IPS-18a (cell line): ENCODE results near the gene TCIRG1.

Experiments used
- H3K27ac ChIP-seq: one replicate; pipeline ENCODE4 v1.5.1; 2013; ENCODE audit warnings: low read length
- H3K27me3 ChIP-seq: one replicate; pipeline ENCODE4 v1.6.1; 2013; ENCODE audit warnings: mild to moderate bottlenecking, low read length; ENCODE audit not compliant: control insufficient read depth, insufficient read depth
- H3K36me3 ChIP-seq: one replicate; pipeline ENCODE4 v1.6.1; 2013; ENCODE audit warnings: low read depth, low read length; ENCODE audit not compliant: control insufficient read depth
- H3K4me1 ChIP-seq: one replicate; pipeline ENCODE4 v1.6.1; 2013; ENCODE audit warnings: low read depth, low read length; ENCODE audit not compliant: control insufficient read depth
- H3K4me3 ChIP-seq: one replicate; pipeline ENCODE4 v1.5.1; 2013; ENCODE audit warnings: low read length
- H3K9ac ChIP-seq: one replicate; pipeline ENCODE4 v1.6.1; 2013; ENCODE audit warnings: mild to moderate bottlenecking, low read length, moderate library complexity
- H3K9me3 ChIP-seq: one replicate; pipeline ENCODE4 v1.6.1; 2013; ENCODE audit warnings: low read depth, low read length; ENCODE audit not compliant: control insufficient read depth

Gene TCIRG1

GRCh38 chr11:67998150-67999045 lies 40.4 kb upstream of the TCIRG1 start:
- H3K4me3 ChIP-seq = no peak overlapping the region
- no peak overlapping the region for H3K9ac ChIP-seq
- H3K27me3 ChIP-seq = peaks cover 6% of the 10 kb centered on the region
- H3K4me1 ChIP-seq = peaks cover 5% of the 10 kb centered on the region
- no peaks in the 10 kb centered on the region for H3K9me3 ChIP-seq
- H3K27ac ChIP-seq = no peak overlapping the region
- no peaks in the 10 kb centered on the region for H3K36me3 ChIP-seq

- Histone ChIP-seq H3K36me3 (no peaks in the 10 kb centered on the region), H3K27ac (no peak overlapping the region), H3K9me3 (no peaks in the 10 kb centered on the region), H3K4me3 (no peak overlapping the region), H3K4me1 (peaks cover 5% of the 10 kb centered on the region), H3K27me3 (peaks cover 6% of the 10 kb centered on the region), H3K9ac (no peak overlapping the region)
These were observed 39.6 kb upstream of the TCIRG1 start for GRCh38 chr11:67999201-67999629.

GRCh38 chr11:67999704-68000103 lies 39.1 kb upstream of the TCIRG1 start:
- H3K36me3 ChIP-seq = no peaks in the 10 kb centered on the region
- H3K9me3 ChIP-seq = no peaks in the 10 kb centered on the region
- H3K4me1 ChIP-seq = peaks cover 5% of the 10 kb centered on the region
- no peak overlapping the region for H3K9ac ChIP-seq
- H3K4me3 ChIP-seq = no peak overlapping the region
- peaks cover 6% of the 10 kb centered on the region for H3K27me3 ChIP-seq
- H3K27ac ChIP-seq = no peak overlapping the region

- H3K27me3 ChIP-seq = peaks cover 6% of the 10 kb centered on the region
- H3K4me3 ChIP-seq = no peak overlapping the region
- H3K9ac ChIP-seq = no peak overlapping the region
- H3K27ac ChIP-seq = no peak overlapping the region
- H3K36me3 ChIP-seq = no peaks in the 10 kb centered on the region
- H3K9me3 ChIP-seq = no peaks in the 10 kb centered on the region
- H3K4me1 ChIP-seq = no peaks in the 10 kb centered on the region
These were observed 36.3 kb upstream of the TCIRG1 start for GRCh38 chr11:68002575-68002937.

GRCh38 chr11:68002938-68003845 lies 35.6 kb upstream of the TCIRG1 start:
- Histone ChIP-seq H3K36me3 (no peaks in the 10 kb centered on the region), H3K27ac (no peak overlapping the region), H3K9ac (no peak overlapping the region), H3K4me3 (peak overlapping the region; percentile 34), H3K27me3 (peaks cover 6% of the 10 kb centered on the region), H3K4me1 (no peaks in the 10 kb centered on the region), H3K9me3 (no peaks in the 10 kb centered on the region)

GRCh38 chr11:68003846-68004550 lies 34.8 kb upstream of the TCIRG1 start, which contains the start of gene UNC93B1:
Gene UNC93B1, minus strand, starts transcription at chr11:68004097. Its CDS starts 54 bp downstream, at chr11:68004043.
- Histone ChIP-seq H3K4me1 (no peaks in the 10 kb centered on the region), H3K4me3 (peak within 1 kb of the TSS; percentile 34), H3K9ac (no peak within 1 kb of the TSS)

GRCh38 chr11:68004551-68005335 lies 34.1 kb upstream of the TCIRG1 start:
- peak overlapping the region; percentile 34 for H3K4me3 ChIP-seq
- no peak overlapping the region for H3K27ac ChIP-seq
- no peak overlapping the region for H3K9ac ChIP-seq
- peaks cover 6% of the 10 kb centered on the region for H3K27me3 ChIP-seq
- no peaks in the 10 kb centered on the region for H3K36me3 ChIP-seq
- no peaks in the 10 kb centered on the region for H3K9me3 ChIP-seq
- H3K4me1 ChIP-seq = no peaks in the 10 kb centered on the region

More at GRCh38 chr11:68003846-68004550, 34.8 kb upstream of the TCIRG1 start, which contains the start of gene UNC93B1:
- peaks cover 6% of the 10 kb centered on the region for H3K27me3 ChIP-seq
- no peak within 1 kb of the TSS for H3K27ac ChIP-seq
- no peaks in the 10 kb centered on the region for H3K36me3 ChIP-seq
- no peaks in the 10 kb centered on the region for H3K9me3 ChIP-seq

- Histone ChIP-seq H3K27me3 (peaks cover 6% of the 10 kb centered on the region), H3K4me3 (no peak overlapping the region), H3K4me1 (peaks cover 11% of the 10 kb centered on the region), H3K36me3 (no peaks in the 10 kb centered on the region), H3K9ac (no peak overlapping the region), H3K27ac (no peak overlapping the region), H3K9me3 (no peaks in the 10 kb centered on the region)
These were observed 32.1 kb upstream of the TCIRG1 start for GRCh38 chr11:68006606-68007166.

- H3K27ac ChIP-seq = no peak overlapping the region
- H3K4me1 ChIP-seq = peaks cover 11% of the 10 kb centered on the region
These were observed 31.1 kb upstream of the TCIRG1 start for GRCh38 chr11:68007498-68008380.

More at GRCh38 chr11:68007498-68008380, 31.1 kb upstream of the TCIRG1 start:
- H3K4me3 ChIP-seq = no peak overlapping the region
- no peaks in the 10 kb centered on the region for H3K9me3 ChIP-seq
- H3K27me3 ChIP-seq = peaks cover 2% of the 10 kb centered on the region
- H3K9ac ChIP-seq = no peak overlapping the region
- no peaks in the 10 kb centered on the region for H3K36me3 ChIP-seq
